H9 (cell line): Measurements from ENCODE around the gene FBXL13. TPM values are rescaled to one million over a fixed set of nuclear protein-coding genes. Genes with fewer than 3 reads are reported as not detected.

ENCODE experiments used
- DNase-seq: peaks from one replicate; pipeline ENCODE4 v3.0.0-alpha.2; 2017
- H2AFZ ChIP-seq: one replicate; pipeline ENCODE4 v1.6.1; 2013; ENCODE audit warnings: mild to moderate bottlenecking, low read length, control low read depth, moderate library complexity
- H2AK5ac ChIP-seq: 2 replicates; pipeline ENCODE4 v1.6.1; 2013; ENCODE audit warnings: low read length, control low read depth, mixed read lengths; ENCODE audit not compliant: insufficient read length
- H2BK120ac ChIP-seq: one replicate; pipeline ENCODE4 v1.6.1; 2013; ENCODE audit warnings: low read depth, mild to moderate bottlenecking, low read length, control low read depth, inconsistent platforms; ENCODE audit not compliant: poor library complexity, severe bottlenecking
- H2BK12ac ChIP-seq: 2 replicates; pipeline ENCODE4 v1.6.1; 2013; ENCODE audit warnings: low read length, control low read depth, mixed read lengths, low read depth; ENCODE audit not compliant: insufficient read length
- H2BK15ac ChIP-seq: 2 replicates; pipeline ENCODE4 v1.6.1; 2013; ENCODE audit warnings: low read depth, low read length, control low read depth
- H2BK20ac ChIP-seq: one replicate; pipeline ENCODE4 v1.6.1; 2013; ENCODE audit warnings: low read depth, mild to moderate bottlenecking, low read length, control low read depth, inconsistent platforms; ENCODE audit not compliant: poor library complexity, severe bottlenecking
- H2BK5ac ChIP-seq: 2 replicates; pipeline ENCODE4 v1.6.1; 2013; ENCODE audit warnings: low read length, control low read depth, mixed read lengths; ENCODE audit not compliant: insufficient read length
- H3K14ac ChIP-seq: 2 replicates; pipeline ENCODE4 v1.6.1; 2013; ENCODE audit warnings: low read length, control low read depth; ENCODE audit not compliant: insufficient read depth
- H3K18ac ChIP-seq: 2 replicates; pipeline ENCODE4 v1.6.1; 2013; ENCODE audit warnings: low read depth, mild to moderate bottlenecking, mixed read lengths, low read length, control low read depth; ENCODE audit not compliant: insufficient read length
- H3K23ac ChIP-seq: 2 replicates; pipeline ENCODE4 v1.6.1; 2013; ENCODE audit warnings: low read length, control low read depth, mixed read lengths, low read depth; ENCODE audit not compliant: insufficient read length
- H3K23me2 ChIP-seq: 2 replicates; pipeline ENCODE4 v1.6.1; 2013; ENCODE audit warnings: low read depth, mild to moderate bottlenecking, mixed read lengths, low read length, control low read depth; ENCODE audit not compliant: insufficient read length, poor library complexity, severe bottlenecking
- H3K27ac ChIP-seq: 2 replicates; pipeline ENCODE4 v1.5.1; 2013; ENCODE audit warnings: low read length, control low read depth, mixed read lengths, low read depth; ENCODE audit not compliant: insufficient read length
- H3K27me3 ChIP-seq: 2 replicates; pipeline ENCODE4 v1.6.1; 2013; ENCODE audit warnings: low read length, control low read depth, inconsistent platforms; ENCODE audit not compliant: insufficient read depth
- H3K4ac ChIP-seq: 2 replicates; pipeline ENCODE4 v1.6.1; 2013; ENCODE audit warnings: low read depth, mild to moderate bottlenecking, control low read depth, inconsistent platforms, low read length, moderate library complexity
- H3K4me1 ChIP-seq: 2 replicates; pipeline ENCODE4 v1.6.1; 2013; ENCODE audit warnings: low read length, control low read depth, inconsistent platforms; ENCODE audit not compliant: insufficient read depth
- H3K4me2 ChIP-seq: 2 replicates; pipeline ENCODE4 v1.6.1; 2013; ENCODE audit warnings: low read length, control low read depth, mixed read lengths; ENCODE audit not compliant: insufficient read length, insufficient read depth
- H3K56ac ChIP-seq: 2 replicates; pipeline ENCODE4 v1.6.1; 2013; ENCODE audit warnings: low read depth, mild to moderate bottlenecking, mixed read lengths, low read length, control low read depth; ENCODE audit not compliant: insufficient read length
- H3K79me1 ChIP-seq: 2 replicates; pipeline ENCODE4 v1.6.1; 2013; ENCODE audit warnings: low read depth, mild to moderate bottlenecking, moderate library complexity, low read length, control low read depth, inconsistent platforms; ENCODE audit not compliant: insufficient read depth, poor library complexity, severe bottlenecking
- H3K79me2 ChIP-seq: 2 replicates; pipeline ENCODE4 v1.6.1; 2013; ENCODE audit warnings: low read length, control low read depth, inconsistent platforms; ENCODE audit not compliant: insufficient read depth
- H3K9ac ChIP-seq: 2 replicates; pipeline ENCODE4 v1.6.1; 2013; ENCODE audit warnings: low read length, control low read depth, mixed read lengths; ENCODE audit not compliant: insufficient read length; ENCODE audit errors: extremely low read depth
- H3K9me3 ChIP-seq: one replicate; pipeline ENCODE4 v1.6.1; 2013; ENCODE audit warnings: low read depth, low read length, inconsistent platforms; ENCODE audit not compliant: control insufficient read depth
- H3T11ph ChIP-seq: one replicate; pipeline ENCODE4 v1.6.1; 2013; ENCODE audit warnings: mild to moderate bottlenecking, low read length, control low read depth, inconsistent platforms
- H4K20me1 ChIP-seq: one replicate; pipeline ENCODE4 v1.6.1; 2013; ENCODE audit not compliant: control insufficient read depth, insufficient read length, insufficient read depth
- H4K5ac ChIP-seq: 2 replicates; pipeline ENCODE4 v1.6.1; 2013; ENCODE audit warnings: low read depth, mild to moderate bottlenecking, mixed read lengths, low read length, control low read depth; ENCODE audit not compliant: insufficient read length
- H4K8ac ChIP-seq: replicated peaks from 2 replicates; pipeline ENCODE4 v1.6.1; 2013; ENCODE audit warnings: low read length, control low read depth, mixed read lengths, low read depth; ENCODE audit not compliant: insufficient read length
- H4K91ac ChIP-seq: 2 replicates; pipeline ENCODE4 v1.6.1; 2013; ENCODE audit warnings: low read depth, mild to moderate bottlenecking, moderate library complexity, mixed read lengths, low read length, control low read depth; ENCODE audit not compliant: insufficient read length
- H3K27ac Mint-ChIP-seq, 3 experiments: 2 replicates in 2 of 3; 3 replicates in 1 of 3; pipeline ENCODE4 v1.8.0; 2020 to 2021; ENCODE audit warnings: mixed read lengths in 3 of 3, mild to moderate bottlenecking in 1 of 3, moderate library complexity in 1 of 3
- H3K27me3 Mint-ChIP-seq: 2 replicates; pipeline ENCODE4 v1.8.0; 2021; ENCODE audit warnings: low read depth, mild to moderate bottlenecking, moderate library complexity, mixed read lengths
- H3K36me3 Mint-ChIP-seq, 3 experiments: 2 replicates in 2 of 3; 3 replicates in 1 of 3; pipeline ENCODE4 v1.8.0; 2020 to 2021; ENCODE audit warnings: low read depth in 3 of 3, mixed read lengths in 3 of 3; ENCODE audit not compliant: insufficient read depth in 1 of 3
- H3K4me1 Mint-ChIP-seq, 2 experiments: 2 replicates each; pipeline ENCODE4 v1.8.0; 2020; ENCODE audit warnings: mixed read lengths in 2 of 2
- H3K4me3 Mint-ChIP-seq, 2 experiments: 2 replicates in 1 of 2; 3 replicates in 1 of 2; pipeline ENCODE4 v1.8.0; 2020 to 2021; ENCODE audit warnings: mild to moderate bottlenecking in 2 of 2, mixed read lengths in 2 of 2, moderate library complexity in 1 of 2
- H3K9me3 Mint-ChIP-seq, 2 experiments: 2 replicates in 1 of 2; 3 replicates in 1 of 2; pipeline ENCODE4 v1.8.0; 2020; ENCODE audit warnings: mild to moderate bottlenecking in 2 of 2, mixed read lengths in 2 of 2, moderate library complexity in 1 of 2
- CTCF ChIP-seq: fragments of 200-600 bp; sonication (generic); conservative IDR thresholded peaks from 3 replicates; pipeline ENCODE4 v1.8.0; 2021; ENCODE audit warnings: antibody characterized with exemption, mild to moderate bottlenecking
- WGBS: extraction: QIAGEN DNeasy Blood & Tissue Kit; methylation state at CpG from one replicate; pipeline ENCODE4 v1.1.7; 2013; ENCODE audit warnings: missing lambda C conversion rate, low lambda C conversion rate, mixed read lengths; ENCODE audit not compliant: insufficient read length; ENCODE audit errors: extremely low coverage; 5-methylcytosine and 5-hydroxymethylcytosine counted together
- total RNA-seq: library from RNA; stranded (reverse); gene quantifications from 2 replicates; pipeline ENCODE4 v1.2.1, GENCODE V29; 2021

The FBXL13 gene
- total RNA-seq, 1 experiment from 2014 or later: 4.4 TPM

GRCh38 chr7:102981451-102981850 lies 93.1 kb downstream of the FBXL13 start:
- H3K4me3 Mint-ChIP-seq: no peak overlapping the region
- H2BK15ac ChIP-seq: no peak overlapping the region
- H2BK5ac ChIP-seq: no peak overlapping the region
- no peaks in the 10 kb centered on the region for H3K79me1 ChIP-seq
- H3K27ac ChIP-seq: no peak overlapping the region
- H3T11ph ChIP-seq: no peak overlapping the region
- peaks cover 6 to 8% of the 10 kb centered on the region in 2 experiments; a peak in 2 of 4 replicates for H3K4me1 Mint-ChIP-seq
- no peak overlapping the region for H3K9ac ChIP-seq
- H3K27ac Mint-ChIP-seq: no peak overlapping the region
- no peaks in the 10 kb centered on the region for H3K9me3 ChIP-seq
- H2BK120ac ChIP-seq: no peak overlapping the region
- no peak overlapping the region for H2BK12ac ChIP-seq
- H4K5ac ChIP-seq: no peak overlapping the region
- no peak overlapping the region for H2BK20ac ChIP-seq
- H3K23me2 ChIP-seq: no peaks in the 10 kb centered on the region
- no peak overlapping the region for H3K18ac ChIP-seq
- H2AFZ ChIP-seq: no peak overlapping the region
- no peaks in the 10 kb centered on the region for H3K79me2 ChIP-seq
- H3K36me3 Mint-ChIP-seq: peaks cover 1 to 10% (median 3%) of the 10 kb centered on the region in 3 experiments; a peak in 3 of 7 replicates
- H4K20me1 ChIP-seq: no peaks in the 10 kb centered on the region
- H3K14ac ChIP-seq: no peak overlapping the region
- no CpG with 5 or more reads among the region's 2 CpGs for WGBS
- TF ChIP-seq CTCF: no peak
- no peak overlapping the region for H4K91ac ChIP-seq
- no peak overlapping the region for H3K56ac ChIP-seq
- no peak overlapping the region for H4K8ac ChIP-seq
- no peak overlapping the region for H3K4me2 ChIP-seq
- H3K27me3 ChIP-seq: no peaks in the 10 kb centered on the region
- DNase-seq: no peak
- H3K27me3 Mint-ChIP-seq: no peaks in the 10 kb centered on the region
- no peaks in the 10 kb centered on the region for H3K4me1 ChIP-seq
- H2AK5ac ChIP-seq: no peak overlapping the region
- no peak overlapping the region for H3K4ac ChIP-seq
- H3K9me3 Mint-ChIP-seq: peaks cover 6 to 7% of the 10 kb centered on the region in 2 experiments; a peak in 3 of 5 replicates
- no peak overlapping the region for H3K23ac ChIP-seq
